Measurements from ENCODE around the gene MPZL1. TPM values are rescaled to one million over a fixed set of nuclear protein-coding genes. Genes with fewer than 3 reads are reported as not detected.

Gene MPZL1
- total RNA-seq, 4 donors from 2014 or later = 32.9 to 79.5 (median 58.2) TPM

DNA sequence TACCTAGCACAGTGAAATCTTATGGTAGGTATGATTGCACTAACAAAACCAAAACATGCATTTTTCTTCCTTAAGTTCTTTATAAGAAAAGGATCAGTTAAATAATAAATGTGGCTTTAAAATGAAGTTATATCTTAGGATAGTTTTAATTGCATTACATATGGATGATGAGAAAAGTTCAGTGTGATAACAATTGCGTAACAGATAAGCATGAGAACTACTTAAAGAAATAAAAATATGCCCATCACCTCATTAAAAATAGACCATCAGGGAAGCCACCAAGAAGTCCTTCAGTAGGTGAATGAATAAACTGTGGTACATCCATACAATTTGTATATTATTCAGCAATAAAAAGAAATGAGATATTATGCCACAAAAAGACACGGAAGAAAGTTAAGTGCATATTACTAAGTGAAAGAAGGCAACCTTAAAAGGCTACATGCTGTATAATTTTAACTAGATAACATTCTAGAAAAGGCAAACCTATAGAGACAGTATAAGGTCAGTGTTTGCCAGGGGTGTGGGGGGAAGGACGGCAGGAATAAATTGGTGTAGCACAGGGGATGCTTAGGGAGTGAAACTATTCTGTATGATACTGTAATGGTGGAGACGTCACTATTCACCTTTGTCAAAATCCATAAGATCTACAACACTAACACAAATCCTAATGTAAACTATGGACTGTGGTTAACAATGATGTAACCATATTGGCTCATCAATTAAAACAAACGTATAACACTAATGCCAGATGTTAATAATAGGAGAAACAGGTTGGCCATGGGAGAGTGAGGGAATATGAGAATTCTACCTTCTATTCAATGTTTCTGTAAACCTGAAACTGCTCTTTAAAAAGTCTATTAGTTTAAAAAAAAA, 42.9 kb downstream of the MPZL1 start:
- Histone ChIP-seq H3K27ac (no peak overlapping the region), H3K36me3 (peaks cover 0 to 5% (median 2%) of the 10 kb centered on the region in 4 donors), H3K4me1 (peaks cover 0 to 7% (median 1%) of the 10 kb centered on the region in 4 donors), H3K9me3 (no peaks in the 10 kb centered on the region), H3K4me3 (no peak overlapping the region), H3K27me3 (no peaks in the 10 kb centered on the region)
- no peak for TF ChIP-seq POLR2A (IDR thresholded peaks at IDR 0.05)
- no peak for TF ChIP-seq POLR2AphosphoS5 (IDR thresholded peaks at IDR 0.05)
- TF ChIP-seq, protein P1, sequence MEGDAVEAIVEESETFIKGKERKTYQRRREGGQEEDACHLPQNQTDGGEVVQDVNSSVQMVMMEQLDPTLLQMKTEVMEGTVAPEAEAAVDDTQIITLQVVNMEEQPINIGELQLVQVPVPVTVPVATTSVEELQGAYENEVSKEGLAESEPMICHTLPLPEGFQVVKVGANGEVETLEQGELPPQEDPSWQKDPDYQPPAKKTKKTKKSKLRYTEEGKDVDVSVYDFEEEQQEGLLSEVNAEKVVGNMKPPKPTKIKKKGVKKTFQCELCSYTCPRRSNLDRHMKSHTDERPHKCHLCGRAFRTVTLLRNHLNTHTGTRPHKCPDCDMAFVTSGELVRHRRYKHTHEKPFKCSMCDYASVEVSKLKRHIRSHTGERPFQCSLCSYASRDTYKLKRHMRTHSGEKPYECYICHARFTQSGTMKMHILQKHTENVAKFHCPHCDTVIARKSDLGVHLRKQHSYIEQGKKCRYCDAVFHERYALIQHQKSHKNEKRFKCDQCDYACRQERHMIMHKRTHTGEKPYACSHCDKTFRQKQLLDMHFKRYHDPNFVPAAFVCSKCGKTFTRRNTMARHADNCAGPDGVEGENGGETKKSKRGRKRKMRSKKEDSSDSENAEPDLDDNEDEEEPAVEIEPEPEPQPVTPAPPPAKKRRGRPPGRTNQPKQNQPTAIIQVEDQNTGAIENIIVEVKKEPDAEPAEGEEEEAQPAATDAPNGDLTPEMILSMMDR (IDR thresholded peaks at IDR 0.05) = no peak
- 87 to 89% methylated on average over 5 of the region's 5 CpGs for WGBS, 2 donors (ENCODE audit: low coverage in 1 of 2)
- in situ Hi-C loops (cut with MboI; ENCODE audit: low pct_ligation_motif_present in 1 of 4, low pct_unique_long_range_greater_than_20kb in 1 of 4, low sequenced_read_pairs in 3 of 4) (no loop called here), intact Hi-C loops (cut with DNase I; ENCODE audit: low total_unique reads) (no loop called here)
- DNase-seq = no peak

DNA sequence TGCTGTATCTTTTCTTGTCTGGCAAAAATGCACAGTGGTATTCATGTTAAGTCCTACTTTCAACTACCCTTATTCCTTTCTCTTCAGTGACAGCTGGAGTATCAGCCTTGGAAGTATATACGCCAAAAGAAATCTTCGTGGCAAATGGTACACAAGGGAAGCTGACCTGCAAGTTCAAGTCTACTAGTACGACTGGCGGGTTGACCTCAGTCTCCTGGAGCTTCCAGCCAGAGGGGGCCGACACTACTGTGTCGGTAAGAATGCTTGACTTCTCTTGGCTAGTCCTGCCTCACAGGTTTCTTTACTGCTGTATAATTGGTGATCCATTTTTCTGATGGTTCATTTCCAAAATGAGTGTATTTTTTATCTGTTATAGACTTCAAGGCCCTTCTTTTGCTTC, 43.7 kb downstream of the MPZL1 start:
- in situ Hi-C loops (cut with MboI; ENCODE audit: low pct_ligation_motif_present in 1 of 4, low pct_unique_long_range_greater_than_20kb in 1 of 4, low sequenced_read_pairs in 3 of 4) = no loop called here
- no peaks in the 10 kb centered on the region for H3K9me3 ChIP-seq
- H3K4me3 ChIP-seq = no peak overlapping the region
- peaks cover 0 to 7% (median 1%) of the 10 kb centered on the region in 4 donors for H3K4me1 ChIP-seq
- H3K27ac ChIP-seq = no peak overlapping the region
- 90 to 95% methylated on average over 6 of the region's 6 CpGs for WGBS, 2 donors (ENCODE audit: low coverage in 1 of 2)
- no peak for TF ChIP-seq EP300 (IDR thresholded peaks at IDR 0.05; ENCODE audit: low read depth)
- TF ChIP-seq POLR2A (IDR thresholded peaks at IDR 0.05) = no peak
- TF ChIP-seq, protein P1 (IDR thresholded peaks at IDR 0.05) = no peak
- TF ChIP-seq POLR2AphosphoS5 (IDR thresholded peaks at IDR 0.05) = no peak
- DNase-seq = no peak
- H3K36me3 ChIP-seq = peaks cover 0 to 5% (median 2%) of the 10 kb centered on the region in 4 donors
- intact Hi-C loops (cut with DNase I; ENCODE audit: low total_unique reads) = no loop called here
- no peaks in the 10 kb centered on the region for H3K27me3 ChIP-seq

DNA sequence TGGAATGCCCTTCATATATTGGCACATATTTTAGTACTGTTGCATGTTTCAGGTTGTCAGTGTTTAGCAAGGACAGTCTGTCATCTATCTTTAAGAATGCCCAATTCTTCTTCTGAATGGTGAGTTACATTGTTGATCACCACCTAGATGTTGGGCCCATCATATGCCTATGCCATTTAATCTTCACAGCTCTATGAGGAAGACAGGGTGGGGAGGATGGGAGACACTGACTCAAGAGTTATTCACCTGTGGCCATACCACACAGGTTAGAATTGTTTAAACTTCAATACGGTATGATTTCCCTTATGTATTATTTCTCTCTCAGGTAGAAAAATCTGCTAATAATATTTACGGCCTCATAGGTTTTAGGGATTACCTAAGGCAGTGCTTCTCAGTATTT, 44.8 kb downstream of the MPZL1 start:
- Histone ChIP-seq H3K27ac (no peak overlapping the region), H3K27me3 (no peaks in the 10 kb centered on the region), H3K4me1 (peaks cover 0 to 7% (median 0%) of the 10 kb centered on the region in 4 donors), H3K4me3 (no peak overlapping the region), H3K9me3 (no peaks in the 10 kb centered on the region), H3K36me3 (peaks cover 0 to 5% (median 2%) of the 10 kb centered on the region in 4 donors)
- DNase-seq = no peak
- 89 to 96% methylated on average over 2 of the region's 2 CpGs for WGBS, 2 donors (ENCODE audit: low coverage in 1 of 2)
- in situ Hi-C loops (cut with MboI; ENCODE audit: low pct_ligation_motif_present in 1 of 4, low pct_unique_long_range_greater_than_20kb in 1 of 4, low sequenced_read_pairs in 3 of 4) (no loop called here), intact Hi-C loops (cut with DNase I; ENCODE audit: low total_unique reads) (no loop called here)
- TF ChIP-seq POLR2A (IDR thresholded peaks at IDR 0.05) (no peak), POLR2AphosphoS5 (IDR thresholded peaks at IDR 0.05) (no peak), EP300 (IDR thresholded peaks at IDR 0.05; ENCODE audit: low read depth) (no peak)
- TF ChIP-seq, protein P1 (IDR thresholded peaks at IDR 0.05) = no peak

DNA sequence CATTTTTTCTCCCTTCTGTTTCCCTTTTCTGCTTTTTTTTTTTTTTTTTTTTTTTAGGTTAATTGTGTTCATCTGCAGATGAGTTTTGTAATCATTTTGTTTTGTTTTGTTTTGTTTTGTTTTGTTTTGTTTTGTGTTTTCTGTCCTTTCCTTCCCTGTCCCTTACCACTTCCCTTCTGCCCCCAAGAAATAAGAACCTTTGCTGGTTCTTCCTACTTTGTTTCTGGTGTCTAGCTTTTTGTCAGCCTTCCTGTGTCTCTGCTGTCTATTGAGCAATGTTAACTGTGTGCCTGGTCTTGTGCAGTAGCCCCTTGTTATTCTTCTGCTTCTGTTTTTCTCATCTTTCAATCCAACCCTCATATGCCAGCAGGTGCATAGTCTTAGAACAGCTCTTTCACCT, 46.0 kb downstream of the MPZL1 start:
- peaks cover 0 to 12% (median 6%) of the 10 kb centered on the region in 4 donors for H3K36me3 ChIP-seq
- H3K4me1 ChIP-seq = peaks cover 0 to 7% (median 0%) of the 10 kb centered on the region in 4 donors
- no peak for DNase-seq
- no peaks in the 10 kb centered on the region for H3K9me3 ChIP-seq
- intact Hi-C loops (cut with DNase I; ENCODE audit: low total_unique reads) = no loop called here
- no peak for TF ChIP-seq EP300 (IDR thresholded peaks at IDR 0.05; ENCODE audit: low read depth)
- TF ChIP-seq, protein P1 (IDR thresholded peaks at IDR 0.05) = no peak
- TF ChIP-seq POLR2A (IDR thresholded peaks at IDR 0.05) = no peak
- TF ChIP-seq POLR2AphosphoS5 (IDR thresholded peaks at IDR 0.05) = no peak
- H3K4me3 ChIP-seq = no peak overlapping the region
- in situ Hi-C loops (cut with MboI; ENCODE audit: low pct_ligation_motif_present in 1 of 4, low pct_unique_long_range_greater_than_20kb in 1 of 4, low sequenced_read_pairs in 3 of 4) = no loop called here
- no peak overlapping the region for H3K27ac ChIP-seq
- H3K27me3 ChIP-seq = no peaks in the 10 kb centered on the region
